HG03457 (cell line): Measurements from ENCODE around the gene WBP1L.
"Not testable (repeated sequence)": the region's sequence is repeated elsewhere in the genome, so short reads cannot be mapped to it uniquely, and the experiment has no call there.

Source experiments
- ATAC-seq: cut with Tn5 transposase; IDR thresholded peaks from one replicate; pipeline ENCODE4 v1.9.1; 2021; ENCODE audit warnings: moderate number of reproducible peaks; ENCODE audit not compliant: unreplicated experiment

WBP1L gene

DNA sequence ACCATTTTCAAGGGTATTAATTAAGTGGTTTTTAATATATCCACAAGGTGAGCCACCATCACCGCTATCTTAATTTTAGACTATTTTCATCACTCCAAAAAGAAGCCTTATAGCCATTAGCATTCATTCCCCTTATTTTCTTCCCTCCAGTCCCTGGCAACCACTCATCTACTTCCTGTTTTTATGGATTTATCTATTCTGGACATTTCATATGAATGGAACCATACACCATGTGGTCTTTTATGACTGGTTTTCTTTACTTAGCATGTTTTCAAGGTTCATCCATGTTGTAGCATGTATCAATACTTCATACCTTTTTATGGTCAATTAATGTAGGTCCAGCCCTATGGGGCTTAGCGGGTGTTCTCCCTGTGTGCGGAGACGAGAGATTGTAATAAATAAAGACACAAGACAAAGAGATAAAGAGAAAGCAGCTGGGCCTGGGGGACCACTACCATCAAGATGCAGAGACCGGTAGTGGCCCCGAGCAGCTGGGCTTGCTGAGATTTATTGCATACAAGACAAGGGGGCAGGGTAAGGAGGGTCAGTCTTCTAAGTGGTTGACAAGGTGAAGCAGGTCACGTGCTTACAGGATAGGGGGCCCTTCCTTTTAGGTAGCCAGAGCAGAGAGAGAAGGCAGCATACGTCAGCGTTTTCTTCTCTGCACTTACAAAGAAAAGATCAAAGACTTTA is 14.6 kb downstream of the WBP1L start:
- ATAC-seq: no peak

DNA sequence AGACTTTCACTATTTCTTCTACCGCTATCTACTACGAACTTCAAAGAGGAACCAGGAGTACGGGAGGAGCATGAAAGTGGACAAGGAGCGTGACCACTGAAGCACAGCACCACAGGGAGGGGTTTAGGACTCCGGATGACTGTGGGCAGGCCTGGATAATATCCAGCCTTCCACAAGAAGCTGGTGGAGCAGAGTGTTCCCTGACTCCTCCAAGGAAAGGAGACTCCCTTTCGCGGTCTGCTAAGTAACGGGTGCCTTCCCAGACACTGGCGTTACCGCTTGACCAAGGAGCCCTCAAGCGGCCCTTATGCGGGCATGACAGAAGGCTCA is 15.2 kb downstream of the WBP1L start:
- ATAC-seq: not testable (repeated sequence)

DNA sequence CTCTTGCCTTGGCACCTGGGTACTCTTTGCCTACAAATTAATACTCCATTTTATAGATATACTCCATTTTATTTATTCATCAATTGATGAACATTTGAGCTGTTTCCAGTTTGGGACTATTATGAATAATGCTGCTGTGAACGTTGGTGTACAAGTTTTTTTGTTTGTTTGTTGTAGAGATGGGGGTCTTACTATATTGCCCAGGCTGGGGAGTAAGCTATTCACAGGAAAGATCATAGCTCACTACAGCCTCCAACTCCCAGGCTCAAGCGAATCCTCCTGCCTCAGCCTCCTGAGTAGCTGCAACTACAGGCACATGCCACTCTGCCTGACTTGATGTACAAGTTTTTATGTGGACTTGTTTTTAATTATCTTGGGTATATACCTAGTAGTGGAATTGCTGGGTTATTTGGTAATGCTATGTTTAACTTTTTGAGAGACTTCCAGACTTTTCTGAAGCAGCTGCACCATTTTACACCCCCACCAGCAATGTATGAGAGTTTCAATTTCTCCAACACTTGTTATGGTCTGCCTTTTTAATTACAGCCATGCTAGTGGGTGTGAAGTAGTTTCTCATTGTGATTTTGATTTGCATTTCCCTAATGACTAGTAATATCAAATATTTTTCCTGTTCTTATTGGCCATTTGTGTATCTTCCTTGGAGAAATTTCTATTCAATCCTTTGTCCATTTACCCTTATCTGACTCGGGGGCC is 15.9 kb downstream of the WBP1L start:
- ATAC-seq: no peak

DNA sequence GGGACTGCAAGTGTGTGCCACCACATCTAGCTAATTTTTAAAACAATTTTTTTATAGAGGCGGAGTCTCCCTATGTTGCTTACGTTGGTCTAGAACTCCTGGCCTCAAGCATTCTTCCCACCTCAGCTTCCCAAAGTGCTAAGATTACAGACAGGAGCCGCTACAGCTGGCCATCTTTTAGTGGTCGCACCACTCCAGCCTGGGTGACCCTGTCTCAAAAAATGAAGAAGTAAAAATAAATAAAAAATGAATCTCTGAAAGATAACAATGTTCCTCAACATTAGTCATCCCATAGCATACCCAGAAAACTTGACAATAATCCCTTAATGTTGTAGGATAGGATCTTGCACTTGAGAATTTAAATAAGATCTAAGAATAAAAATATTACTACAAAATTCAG is 18.2 kb downstream of the WBP1L start:
- ATAC-seq: no peak

DNA sequence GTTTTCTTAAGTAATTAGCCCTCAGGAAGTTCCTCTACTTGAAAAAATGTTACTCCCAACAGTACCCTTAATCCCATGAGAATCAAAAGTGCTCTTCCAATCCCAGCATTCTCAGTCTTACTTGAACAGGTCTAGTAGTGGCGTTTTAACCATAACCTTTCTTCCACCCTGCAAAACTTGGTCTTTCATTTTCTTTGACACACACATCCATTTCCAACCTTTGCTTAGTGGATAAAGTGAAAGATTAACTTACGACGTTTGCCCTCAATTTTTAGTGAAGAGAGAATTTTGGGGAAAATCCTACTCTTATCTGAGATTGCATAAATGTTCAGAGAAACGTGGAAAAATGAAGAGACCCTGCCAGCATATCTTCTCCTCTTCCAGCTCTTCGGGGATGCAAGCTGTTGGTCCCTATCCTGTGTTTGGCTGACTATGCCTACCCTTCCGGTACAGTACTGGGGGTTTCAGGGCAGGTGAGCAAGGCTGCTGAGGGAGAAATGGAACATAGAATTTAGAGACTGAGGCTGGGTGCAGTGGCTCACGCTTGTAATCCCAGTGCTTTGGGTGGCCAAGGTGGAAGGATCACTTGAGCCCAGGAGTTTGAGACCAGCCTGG is 18.8 kb downstream of the WBP1L start:
- no peak for ATAC-seq

DNA sequence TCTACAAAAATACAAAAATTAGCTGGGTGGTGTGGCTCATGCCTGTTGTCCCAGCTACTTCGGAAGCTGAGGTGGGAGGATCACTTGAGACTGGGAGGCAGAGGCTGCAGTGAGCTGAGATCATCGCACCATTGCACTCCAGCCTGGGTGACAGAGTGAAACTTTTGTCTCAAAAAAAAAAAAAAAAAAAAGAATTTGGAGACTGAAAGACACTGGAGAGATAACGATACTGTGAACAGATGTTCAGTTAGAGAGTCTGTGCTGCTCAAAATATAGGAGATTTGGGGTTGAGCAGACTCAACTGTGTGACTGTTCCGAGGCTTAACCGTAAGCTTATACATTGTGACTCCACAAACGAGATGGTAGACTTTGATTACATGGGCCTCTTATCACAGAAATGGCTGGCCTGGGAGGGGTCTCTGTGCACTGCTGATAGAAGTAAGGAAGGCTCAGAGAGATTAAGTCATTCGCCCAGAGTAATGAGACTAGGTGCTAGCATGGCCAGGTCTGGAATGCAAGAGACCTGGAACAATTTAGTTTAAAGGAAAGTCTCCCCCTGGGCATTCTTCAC is 19.4 kb downstream of the WBP1L start:
- no peak for ATAC-seq

DNA sequence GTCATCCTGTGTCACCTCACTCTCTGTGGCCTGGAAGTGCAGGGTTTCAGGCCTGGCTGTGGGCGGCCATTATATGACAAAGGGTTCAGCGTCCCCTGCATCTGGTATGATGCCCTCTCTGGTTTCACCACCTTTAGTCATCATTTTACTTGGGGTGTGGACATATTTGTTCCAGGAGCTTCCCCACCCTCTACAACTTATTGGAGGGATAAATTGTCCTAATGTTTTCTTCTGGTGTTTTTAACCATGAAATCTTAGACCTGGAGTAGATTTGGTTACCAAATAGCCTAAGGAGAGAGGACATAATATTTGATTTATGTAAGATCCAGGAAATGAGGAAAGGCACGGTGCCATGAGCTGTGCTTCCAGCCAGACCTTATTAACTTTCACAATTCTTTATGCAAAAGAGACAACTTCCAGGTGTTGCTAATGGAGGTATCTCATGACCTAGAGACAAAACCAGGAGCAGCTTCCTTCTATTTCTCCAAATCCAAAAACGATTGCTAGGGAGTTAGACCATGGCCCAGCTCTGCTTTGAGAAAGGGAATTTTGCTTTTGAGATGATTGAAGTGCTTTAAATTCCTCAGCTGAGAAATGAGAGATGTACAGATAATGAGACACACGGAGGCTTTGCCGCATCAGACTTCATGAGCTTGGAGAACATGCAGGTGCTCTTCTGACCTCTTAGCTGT is 20.9 kb downstream of the WBP1L start:
- no peak for ATAC-seq

DNA sequence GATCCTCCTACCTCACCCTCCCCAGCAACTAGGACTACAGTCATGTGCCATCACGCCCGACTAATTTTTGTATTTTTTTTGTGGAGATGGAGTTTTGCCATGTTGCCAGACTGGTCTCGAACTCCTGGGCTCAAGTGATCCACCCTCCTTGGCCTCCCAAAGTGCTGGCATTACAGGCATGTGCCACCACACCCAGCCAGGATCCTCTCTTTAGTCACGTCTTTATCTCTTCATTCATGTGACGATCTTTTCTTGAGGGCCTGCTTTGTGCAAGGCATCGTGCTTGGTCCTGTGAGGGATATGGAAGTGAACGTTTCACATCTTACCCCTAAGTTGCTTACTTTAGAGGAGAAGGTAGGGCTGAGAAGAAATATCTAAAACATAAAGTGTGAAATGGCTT is 21.6 kb downstream of the WBP1L start:
- ATAC-seq: no peak

DNA sequence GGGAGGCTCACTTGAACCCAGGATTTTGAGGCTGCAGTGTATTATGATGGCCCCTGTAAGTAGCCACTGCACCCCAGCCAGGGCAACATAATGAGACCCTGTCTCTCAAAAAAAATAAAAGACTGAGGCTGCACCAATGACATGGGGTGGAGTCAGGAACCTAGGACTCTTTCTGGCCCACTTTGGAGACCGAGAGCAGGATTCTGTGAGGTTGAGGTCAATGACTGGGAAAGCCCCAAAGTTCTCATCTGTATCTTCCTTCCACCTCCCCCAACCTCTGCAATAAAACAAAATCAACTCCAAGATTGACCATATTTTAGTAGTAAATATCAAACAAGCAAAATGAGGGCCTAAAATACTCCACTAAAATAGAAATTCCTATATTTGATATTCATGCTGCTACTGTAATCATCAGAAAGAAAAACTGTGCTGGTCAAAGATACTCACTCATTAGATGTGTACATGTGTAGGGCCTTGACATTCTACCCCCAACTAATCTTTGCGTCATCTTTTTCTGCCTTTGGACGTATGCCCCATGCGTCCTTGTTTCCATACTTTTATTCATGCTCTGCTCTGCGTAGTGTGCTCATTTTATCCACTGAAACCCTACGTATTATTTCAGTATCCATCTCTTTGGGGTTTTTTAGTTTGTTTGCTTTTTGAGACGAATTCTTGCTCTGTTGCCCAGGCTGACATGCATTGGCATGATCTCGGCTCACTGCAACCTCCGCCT is 23.8 kb downstream of the WBP1L start:
- ATAC-seq: no peak

DNA sequence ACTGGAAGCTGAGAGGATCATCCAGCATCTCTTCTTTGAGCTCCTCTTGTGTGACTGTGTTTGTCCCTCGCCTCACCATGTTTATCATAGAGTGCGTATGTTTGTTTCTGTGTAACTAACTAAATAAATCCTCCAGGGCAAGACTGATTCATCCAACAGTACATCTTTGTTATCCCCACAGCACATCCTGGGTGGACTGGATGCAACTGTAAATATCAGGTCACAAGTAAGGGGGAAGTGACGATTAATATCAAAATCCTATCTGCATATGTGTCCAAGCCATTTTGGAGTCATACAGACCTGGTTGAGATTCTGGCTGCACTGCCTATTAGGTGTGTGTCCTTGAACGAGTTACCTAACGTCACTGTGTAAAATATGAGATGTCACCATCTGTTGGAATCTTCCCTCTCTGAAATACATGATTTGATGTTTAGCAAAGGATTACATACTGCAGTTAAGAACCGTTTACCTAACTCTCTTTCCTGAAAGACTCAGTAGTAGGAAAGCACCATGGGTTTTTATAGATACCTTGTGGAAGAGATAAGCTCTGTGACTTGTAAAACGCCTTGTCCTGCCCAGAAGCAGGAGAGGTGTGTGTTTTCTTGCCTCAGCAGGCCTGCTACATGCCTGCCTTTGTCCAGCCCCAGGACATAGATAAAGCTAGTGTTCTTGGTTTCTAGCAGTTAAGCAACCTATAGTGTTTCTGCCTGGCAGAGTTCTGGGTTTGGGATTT is 25.8 kb downstream of the WBP1L start:
- no peak for ATAC-seq

DNA sequence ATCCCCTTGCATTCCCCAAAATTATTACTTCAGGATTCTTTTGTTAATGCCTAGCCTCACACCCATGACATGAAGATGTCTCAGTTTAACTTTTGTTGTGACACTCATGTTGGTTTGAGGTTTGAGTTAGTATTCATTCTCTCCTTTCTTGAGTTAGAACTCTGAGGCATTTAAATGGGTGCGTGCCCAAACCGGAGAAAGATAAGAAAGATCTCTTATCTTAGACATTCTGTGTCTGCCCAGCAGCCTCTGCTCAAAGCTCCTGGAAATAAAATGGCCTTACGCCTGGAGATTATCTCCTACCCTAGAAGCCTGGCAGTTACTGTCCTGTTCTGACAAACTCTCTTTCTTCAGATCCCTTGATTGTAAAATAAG is 26.3 kb downstream of the WBP1L start:
- ATAC-seq: no peak

DNA sequence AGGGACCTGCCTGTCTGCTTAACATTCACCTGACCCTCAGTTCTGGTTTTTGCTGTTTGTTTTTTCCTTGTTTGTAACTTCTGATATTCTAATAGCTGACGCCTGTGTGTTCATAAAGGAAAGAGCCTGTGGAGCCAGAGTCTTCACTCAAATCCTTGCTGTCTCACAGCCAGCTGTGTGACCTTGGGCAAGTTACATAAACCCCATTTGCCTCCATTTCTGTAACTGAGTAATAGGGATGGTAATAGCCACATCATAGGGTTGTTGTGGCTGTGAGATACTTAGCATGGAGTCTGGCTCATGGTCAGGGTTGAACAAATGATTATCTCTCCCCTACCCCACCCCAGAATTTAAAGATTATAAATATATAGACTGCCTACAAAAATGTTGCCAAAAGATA is 27.0 kb downstream of the WBP1L start:
- no peak for ATAC-seq

DNA sequence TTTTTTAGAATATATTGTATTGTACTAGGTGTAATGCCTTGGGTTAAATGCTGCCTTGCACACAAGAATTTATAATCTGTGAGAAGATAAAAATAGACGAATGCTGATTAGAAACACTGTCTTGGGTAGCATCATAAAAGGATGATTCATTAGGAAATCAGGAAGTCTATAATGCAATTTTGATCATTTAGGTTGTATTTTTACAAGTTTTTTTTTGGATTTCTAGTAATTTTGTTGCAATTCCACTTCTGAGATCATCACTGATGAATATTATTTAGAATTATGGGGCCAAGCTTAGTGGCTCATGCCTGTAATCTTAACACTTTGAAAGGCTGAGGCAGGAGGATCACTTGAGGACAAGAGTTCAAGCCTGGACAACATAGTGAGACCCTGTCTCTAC is 29.6 kb downstream of the WBP1L start:
- ATAC-seq: no peak

DNA sequence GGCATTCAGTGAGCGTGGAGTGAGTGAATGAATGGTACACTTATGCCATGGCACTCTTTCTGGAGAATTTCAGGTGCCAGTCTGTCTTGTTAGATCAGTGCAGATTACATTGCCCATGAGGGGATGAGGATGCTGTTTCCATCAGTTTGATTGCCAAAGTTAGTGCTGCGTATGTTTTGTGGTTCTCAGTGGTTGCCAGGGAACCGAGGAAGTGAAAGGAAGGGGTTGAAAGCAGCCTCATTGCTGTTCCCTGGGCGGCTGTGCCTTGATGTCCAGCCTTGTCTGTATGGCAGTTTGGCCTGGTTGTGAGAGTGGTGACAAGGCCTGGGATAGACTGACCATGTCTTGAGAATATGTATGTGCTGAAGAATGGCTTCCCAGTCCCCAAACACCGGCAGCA is 30.2 kb downstream of the WBP1L start:
- ATAC-seq: no peak

DNA sequence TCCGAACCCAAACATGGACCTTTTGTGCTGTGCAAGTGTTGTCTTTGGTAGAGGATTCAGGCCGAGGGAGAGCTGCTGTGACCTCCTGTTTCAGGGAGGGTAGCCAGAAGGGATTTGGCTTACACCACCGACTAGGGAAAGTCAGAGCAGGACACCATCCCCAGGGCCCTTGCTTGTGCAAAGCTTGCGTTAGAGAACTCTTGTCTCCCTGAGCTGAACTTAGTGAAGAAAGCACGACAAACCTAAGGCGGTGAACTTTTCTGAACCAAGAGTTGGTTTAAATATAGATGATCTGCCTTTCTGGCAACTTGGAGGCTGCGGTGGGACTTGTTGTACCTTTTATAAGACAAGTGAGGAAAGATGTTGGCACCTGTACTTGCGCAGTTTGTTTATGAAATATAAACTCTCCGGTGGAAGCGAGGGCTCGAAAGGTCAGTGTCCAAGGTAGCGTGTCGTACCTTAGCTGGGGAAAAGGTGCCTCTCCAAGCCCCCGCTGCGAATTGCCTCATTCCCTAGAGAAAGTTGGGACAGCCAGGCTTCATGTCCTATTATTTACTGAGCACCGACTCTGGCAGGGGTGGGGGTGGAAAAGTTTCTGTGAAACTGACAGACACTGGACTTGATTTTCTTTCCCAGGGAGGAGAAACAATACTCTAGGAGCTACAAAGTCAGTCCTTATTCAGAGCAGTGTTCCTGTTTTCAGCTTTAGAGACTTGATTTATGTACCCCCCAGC is 31.6 kb downstream of the WBP1L start:
- no peak for ATAC-seq

DNA sequence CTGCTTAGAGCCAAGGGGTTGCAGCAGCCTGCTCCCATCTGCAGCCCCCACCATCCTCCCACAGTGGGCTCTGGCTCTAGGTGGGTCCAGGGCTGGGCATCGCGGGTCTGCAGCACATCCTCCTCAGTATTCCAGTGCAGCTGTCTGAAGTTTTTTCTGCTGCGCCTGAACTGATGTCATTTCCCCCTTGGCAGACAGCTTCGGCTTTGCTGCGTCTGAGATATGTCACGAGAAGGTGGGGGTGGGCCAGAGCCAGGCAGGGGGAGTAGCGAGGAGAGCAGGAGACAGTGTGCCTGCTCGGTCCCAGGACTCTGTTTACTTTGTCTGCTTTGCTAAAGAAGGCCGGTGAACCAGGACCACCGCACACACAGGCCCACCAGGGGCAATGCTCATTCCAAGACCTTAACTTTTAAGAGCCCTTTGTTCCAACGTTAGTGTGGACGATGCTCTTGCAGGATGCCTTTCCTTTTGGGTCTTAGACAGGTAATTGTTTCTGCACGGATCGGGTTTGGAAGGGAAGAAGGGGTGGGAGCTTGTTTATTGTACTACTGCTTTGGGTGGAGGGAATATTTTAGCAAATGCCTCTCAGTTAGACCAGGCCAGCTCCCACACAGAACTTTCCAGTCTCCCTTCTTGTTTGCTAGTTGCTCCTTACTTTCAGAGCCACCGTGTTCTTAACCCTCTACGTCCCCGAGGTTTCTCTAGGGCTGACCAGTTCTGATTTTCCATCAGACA is 32.4 kb downstream of the WBP1L start:
- ATAC-seq: no peak

DNA sequence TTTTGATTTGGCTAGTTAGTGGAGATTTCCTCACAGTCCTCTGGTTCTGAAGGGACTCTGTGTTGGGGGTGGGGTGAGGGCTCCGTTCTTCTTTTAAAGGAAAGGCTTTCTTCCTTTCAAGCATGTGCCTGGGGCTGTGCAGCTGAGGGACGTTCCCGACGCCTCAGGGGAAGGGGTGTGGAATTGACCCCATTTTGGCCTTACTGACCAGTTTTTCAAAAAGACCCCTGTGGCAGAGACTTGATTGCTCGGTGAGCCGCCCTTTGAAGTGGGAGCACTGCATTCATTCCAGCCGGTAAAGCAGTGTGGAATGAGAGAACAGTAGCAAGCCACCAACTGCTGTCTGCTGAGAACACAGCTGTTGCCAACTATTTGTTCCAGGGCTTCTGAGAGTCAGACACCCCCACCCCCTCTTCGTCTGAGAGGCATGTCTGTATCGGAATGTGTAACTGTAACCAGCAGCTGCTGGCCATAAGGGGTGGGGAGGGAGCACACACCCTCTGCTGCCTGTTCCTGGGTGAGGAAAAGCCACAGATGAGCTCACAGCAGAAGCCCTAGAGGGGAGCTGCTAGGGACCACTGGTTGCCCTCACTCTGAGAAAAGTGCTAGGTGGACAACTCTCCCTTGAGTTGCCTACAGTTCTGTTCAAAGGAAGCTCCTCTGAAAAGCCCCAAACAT is 33.2 kb downstream of the WBP1L start:
- no peak for ATAC-seq

DNA sequence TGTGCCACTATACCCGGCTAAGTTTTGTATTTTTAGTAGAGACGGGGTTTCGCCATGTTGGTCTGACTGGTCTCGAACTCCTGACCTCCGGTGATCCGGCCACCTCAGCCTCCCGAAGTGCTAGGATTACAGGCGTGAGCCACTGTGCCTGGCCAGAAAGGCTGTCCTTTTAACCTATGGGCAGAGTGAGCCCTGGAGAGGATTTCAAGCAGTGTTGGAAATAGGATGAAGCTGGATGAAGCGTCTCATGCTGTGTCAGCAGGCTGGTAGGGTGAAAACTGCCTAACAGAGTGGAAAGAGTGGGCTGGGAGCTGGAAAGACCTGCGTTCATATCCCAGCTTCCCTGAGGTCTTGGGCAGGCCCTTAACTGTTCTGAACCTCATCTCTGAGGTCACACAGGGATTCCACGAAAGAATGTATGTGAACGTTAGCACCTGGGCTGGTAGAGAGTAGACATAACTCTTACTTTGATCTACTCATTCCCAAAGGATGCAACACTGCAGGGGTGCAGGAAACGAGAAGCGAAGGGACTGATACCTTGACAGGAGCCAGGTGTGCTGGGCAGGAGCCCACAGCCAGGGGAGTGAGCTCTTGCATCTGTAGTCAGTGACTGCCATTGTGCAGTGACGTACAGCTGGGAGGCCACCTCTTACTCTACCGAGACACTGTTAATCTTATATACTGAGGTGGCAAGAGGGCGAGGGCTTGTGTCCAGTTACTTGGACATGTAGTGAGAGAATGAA is 34.1 kb downstream of the WBP1L start:
- ATAC-seq: no peak
